HG03135 (cell line): ENCODE results near the gene ATXN1.
"Not testable (repeated sequence)": the region's sequence is repeated elsewhere in the genome, so short reads cannot be mapped to it uniquely, and the experiment has no call there.

ENCODE experiments used
- ATAC-seq: cut with Tn5 transposase; IDR thresholded peaks from one replicate; pipeline ENCODE4 v1.9.1; 2021; ENCODE audit warnings: mild to moderate bottlenecking, moderate library complexity; ENCODE audit not compliant: unreplicated experiment

ATXN1 gene

GRCh38 chr6:16760516-16761470 is at the start of gene ATXN1:
ATXN1 (minus strand) TSS chr6:16761460.
- peak; percentile 12 for ATAC-seq

GRCh38 chr6:16810411-16810810 is 49.2 kb upstream of the ATXN1 start:
- ATAC-seq, result no peak

GRCh38 chr6:16809753-16810358 is 48.6 kb upstream of the ATXN1 start:
- no peak for ATAC-seq

- no peak for ATAC-seq
Observed at GRCh38 chr6:16807956-16808355, 46.7 kb upstream of the ATXN1 start.

DNA sequence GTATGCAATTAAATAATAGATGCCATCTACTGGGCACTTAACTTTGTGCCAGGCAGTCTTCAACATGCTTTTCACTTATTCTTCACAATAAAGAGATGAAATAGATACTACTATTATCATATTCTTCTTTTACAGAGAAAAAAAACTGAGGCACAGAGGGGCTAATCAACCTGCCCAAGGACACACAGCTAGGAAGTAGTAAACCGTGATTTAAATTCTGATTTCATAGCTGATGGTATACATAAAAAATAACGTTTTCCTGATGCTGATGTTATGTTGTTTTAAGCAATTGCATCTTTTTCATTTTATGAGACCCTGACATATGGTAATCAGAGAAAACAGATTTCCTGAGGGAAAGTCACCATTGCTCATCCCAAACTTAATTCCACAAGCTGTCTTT is 45.1 kb upstream of the ATXN1 start:
- ATAC-seq, result no peak

DNA sequence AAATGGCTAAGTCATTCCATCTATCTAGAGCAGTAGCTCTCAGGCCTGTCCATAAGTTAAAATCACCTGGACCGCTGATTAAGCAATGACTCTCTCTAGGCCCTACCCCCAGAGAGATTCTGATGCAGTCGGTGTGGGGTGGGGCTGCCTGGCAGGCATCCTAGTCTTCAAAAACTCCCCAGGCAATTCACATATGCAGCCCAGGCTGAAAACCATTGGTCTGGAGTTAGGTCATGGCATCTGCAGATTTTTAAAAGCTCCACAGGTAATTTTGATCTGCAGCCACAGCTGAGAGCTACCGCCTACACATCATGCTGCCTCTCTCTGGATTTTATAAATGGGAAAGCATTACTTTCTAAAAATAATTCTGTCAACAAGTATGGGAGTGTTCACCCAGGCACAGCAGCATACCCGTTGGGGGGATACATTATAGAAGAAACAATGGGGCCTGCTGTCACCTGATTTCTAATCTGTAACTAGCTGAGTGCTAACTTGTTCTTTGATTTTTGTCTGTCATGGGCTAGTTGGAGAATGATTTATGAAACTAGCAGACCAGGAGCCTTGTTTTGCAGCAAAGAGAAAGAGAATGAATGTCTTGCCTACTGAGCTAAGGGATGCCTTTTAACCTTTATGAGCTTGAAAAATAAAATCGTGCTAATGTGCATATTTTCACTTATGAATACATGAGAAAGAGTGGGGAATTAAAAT is 44.1 kb upstream of the ATXN1 start:
- no peak for ATAC-seq

GRCh38 chr6:16804546-16805242 is 43.4 kb upstream of the ATXN1 start:
- no peak for ATAC-seq

- ATAC-seq, result no peak
Observed at GRCh38 chr6:16803294-16804200, 42.3 kb upstream of the ATXN1 start.

GRCh38 chr6:16802071-16802470 is 40.8 kb upstream of the ATXN1 start:
- ATAC-seq, result no peak

DNA sequence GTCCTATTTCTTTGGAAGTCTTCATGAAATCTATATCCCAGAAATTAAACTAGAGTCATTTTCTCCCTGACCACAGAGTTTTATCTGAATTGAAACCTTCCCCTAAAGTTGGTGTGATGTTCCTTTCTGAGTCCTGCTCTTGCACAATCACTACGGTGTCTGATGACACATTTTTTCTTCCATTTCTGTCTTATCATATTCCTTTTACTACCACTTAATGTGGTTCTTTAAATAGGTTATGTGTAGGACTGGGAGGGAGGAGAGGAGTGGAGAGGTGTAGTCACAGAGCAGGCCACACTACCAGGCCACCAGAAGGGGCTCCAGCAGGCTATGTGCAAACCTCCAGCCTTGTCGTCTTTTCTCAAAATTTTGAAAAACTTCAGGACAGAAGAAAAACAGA is 39.7 kb upstream of the ATXN1 start:
- ATAC-seq, result no peak

- no peak for ATAC-seq
Observed at GRCh38 chr6:16800341-16800740, 39.1 kb upstream of the ATXN1 start.

DNA sequence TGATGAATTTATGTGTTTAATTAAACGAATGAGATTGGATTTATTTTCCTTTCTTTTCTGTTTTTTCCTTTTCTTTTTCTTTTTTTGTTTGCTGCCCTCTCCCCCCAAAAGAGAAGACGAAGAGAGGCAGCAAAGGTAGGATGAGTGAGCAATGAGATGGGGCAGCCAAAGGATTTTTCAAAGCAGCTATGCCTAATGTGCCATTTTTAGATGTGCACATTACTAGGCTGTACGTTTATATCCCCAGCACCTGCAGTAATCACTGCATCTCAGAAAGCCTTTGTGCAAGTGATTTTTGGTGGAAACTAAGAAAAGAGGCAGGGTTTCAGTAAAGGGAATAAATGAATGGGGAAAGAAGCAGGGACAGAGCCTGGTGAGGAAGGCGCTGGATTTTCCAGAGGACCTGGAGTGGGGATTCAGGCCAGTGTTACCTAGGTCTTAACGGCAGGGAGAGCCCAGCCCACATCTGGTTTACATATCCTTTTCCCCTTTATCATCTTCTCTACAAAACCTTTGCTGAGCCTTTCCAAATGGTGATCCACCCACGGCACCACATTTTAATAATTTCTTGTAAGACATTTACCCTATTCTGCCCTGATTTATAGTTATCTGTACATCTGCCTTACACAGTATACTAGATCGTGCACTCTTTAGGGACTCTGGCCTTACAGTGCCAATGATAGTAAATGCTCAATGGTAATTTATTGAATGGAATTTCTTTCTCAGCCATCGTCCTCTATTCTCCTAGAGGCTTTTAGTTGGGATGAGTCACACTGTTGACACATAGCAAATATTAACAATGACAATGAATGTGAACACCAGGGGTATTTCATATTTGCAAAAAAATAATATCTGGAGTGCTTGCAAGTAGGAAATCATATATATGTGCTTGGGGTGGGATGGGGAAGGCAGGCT is 38.3 kb upstream of the ATXN1 start:
- ATAC-seq, result no peak

GRCh38 chr6:16793828-16794412 is 32.7 kb upstream of the ATXN1 start:
- ATAC-seq, result no peak

DNA sequence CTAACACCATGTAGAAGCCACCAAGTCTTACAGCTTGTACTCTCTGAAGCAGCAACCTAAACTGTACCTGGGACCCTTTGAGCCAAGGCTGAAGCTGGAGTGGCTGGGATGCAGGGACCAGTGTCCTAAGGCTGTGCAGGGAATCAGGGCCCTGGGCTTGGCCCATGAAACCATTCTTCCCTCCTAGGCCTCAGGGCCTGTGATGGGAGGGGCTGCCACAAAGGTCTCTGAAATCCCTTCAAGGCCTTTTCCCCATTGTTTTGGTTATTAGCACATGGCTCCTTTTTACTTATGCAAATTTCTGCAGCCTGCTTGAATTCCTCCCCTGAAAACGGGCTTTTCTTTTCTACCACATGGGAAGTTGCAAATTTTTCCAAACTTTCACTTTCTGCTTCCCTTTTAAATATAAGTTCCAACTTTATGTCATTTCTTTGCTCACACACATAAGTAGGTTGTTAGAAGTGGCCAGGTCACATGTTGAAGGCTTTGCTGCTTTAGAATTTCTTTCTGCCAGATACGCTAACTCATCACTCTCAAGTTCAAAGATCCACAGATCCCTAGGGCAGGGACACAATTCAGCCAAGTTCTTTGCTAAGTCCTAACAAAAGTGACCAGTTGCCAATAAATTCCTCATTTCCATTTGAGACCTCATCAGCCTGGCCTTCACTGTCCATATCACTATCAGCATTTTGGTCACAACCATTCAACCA is 28.2 kb upstream of the ATXN1 start:
- no peak for ATAC-seq

GRCh38 chr6:16787128-16787682 is 25.9 kb upstream of the ATXN1 start:
- ATAC-seq, result no peak

- ATAC-seq, result no peak
Observed at GRCh38 chr6:16785496-16785895, 24.2 kb upstream of the ATXN1 start.

- ATAC-seq, result not testable (repeated sequence)
Observed at GRCh38 chr6:16784957-16785356, 23.7 kb upstream of the ATXN1 start.
